Measurements from ENCODE around the gene KIAA1586. TPM values are rescaled to one million over a fixed set of nuclear protein-coding genes. Genes with fewer than 3 reads are reported as not detected.
"Not testable (repeated sequence)": the region's sequence is repeated elsewhere in the genome, so short reads cannot be mapped to it uniquely, and the experiment has no call there.

KIAA1586 gene
- 6.0 and 7.4 TPM in 2 replicates for total RNA-seq (2014; rRNA removed)
- Bru-seq, nascent RNA, result percentile 81 among the genes with signal in this experiment
- percentile 76 among the genes with signal in this experiment for BruChase-seq, experiment 1, labeled RNA remaining after a 6-hour chase
- percentile 85 among the genes with signal in this experiment for BruChase-seq, experiment 2, labeled RNA remaining after a 2-hour chase
- long read RNA-seq, transcript KIAA1586-201 (4 exons, 2,933 nt), result major isoform, 17 of 26 reads
- long read RNA-seq, partial matches to known transcripts, result 0 of 26 reads
- long read RNA-seq, other reads (novel, unspliced or antisense), result 6 of 26 reads

GRCh38 chr6:57046332-57047256, at the start of gene KIAA1586:
Gene KIAA1586, plus strand, starts transcription at chr6:57046693. Its CDS starts 63 bp downstream, at chr6:57046756.
- H3K9me3 ChIP-seq (ENCODE audit: low read length); H3K27ac ChIP-seq (ENCODE audit: low read length); POLR2A ChIA-PET (ENCODE audit: unreplicated experiment); H3K9me2 ChIP-seq (replicated peaks; ENCODE audit: low read length); H3F3A ChIP-seq (ENCODE audit: low read length, unreplicated experiment); H3K27me3 ChIP-seq (ENCODE audit: low read length); CTCF ChIA-PET; H4K20me1 ChIP-seq (ENCODE audit: low read length): not testable (repeated sequence)
- intact Hi-C loops (cut with micrococcal nuclease), result loop anchor here (5.0 kb wide), 2 partner anchors 41 to 126 kb away; partner anchors contain the start of gene BAG2
- DNase-seq (peak; percentile 93), ATAC-seq (peak; percentile 98)
- Histone ChIP-seq H3K9ac (ENCODE audit: low read length) (peak within 1 kb of the TSS; percentile 69), H3K4me2 (ENCODE audit: low read length) (peak within 1 kb of the TSS; percentile 87), H2AFZ (ENCODE audit: low read length) (peak within 1 kb of the TSS; percentile 92), H3K36me3 (ENCODE audit: low read depth, low read length) (peaks cover 14% of the 10 kb centered on the region), H3K4me1 (ENCODE audit: insufficient read depth, low read length) (peaks cover 20% of the 10 kb centered on the region), H3K4me3 (ENCODE audit: low read length) (peak within 1 kb of the TSS; percentile 72), H3K79me2 (ENCODE audit: low read length) (peaks cover 31% of the 10 kb centered on the region)
- TSS peak; percentile 32 for BruUV-seq (replicated peaks)

- no peaks in the 10 kb centered on the region for H3F3A ChIP-seq (ENCODE audit: low read length, unreplicated experiment)
- no peak overlapping the region for H2AFZ ChIP-seq (ENCODE audit: low read length)
- no peak overlapping the region for H3K9ac ChIP-seq (ENCODE audit: low read length)
- no peaks in the 10 kb centered on the region for H3K36me3 ChIP-seq (ENCODE audit: low read depth, low read length)
- no peak overlapping the region for H3K4me2 ChIP-seq (ENCODE audit: low read length)
- H3K79me2 ChIP-seq (ENCODE audit: low read length), result no peaks in the 10 kb centered on the region
- H3K9me3 ChIP-seq (ENCODE audit: low read length), result no peaks in the 10 kb centered on the region
- CTCF ChIA-PET, result no interaction called here
- DNase-seq, result no peak
- POLR2A ChIA-PET (ENCODE audit: unreplicated experiment), result no interaction called here
- no peak overlapping the region for H3K4me3 ChIP-seq (ENCODE audit: low read length)
- no peak overlapping the region for H3K27ac ChIP-seq (ENCODE audit: low read length)
- intact Hi-C loops (cut with micrococcal nuclease), result no loop called here
- H4K20me1 ChIP-seq (ENCODE audit: low read length), result no peaks in the 10 kb centered on the region
- TF ChIP-seq EZH2 (IDR thresholded peaks at IDR 0.05; ENCODE audit: low read length, unreplicated experiment), result no peak
- TF ChIP-seq EZH2phosphoT487 (IDR thresholded peaks at IDR 0.05; ENCODE audit: borderline replicate concordance, low read length), result no peak
- no peak for TF ChIP-seq CTCF (conservative IDR thresholded peaks at IDR 0.05; ENCODE audit: low read depth, low read length)
- H3K4me1 ChIP-seq (ENCODE audit: insufficient read depth, low read length), result no peaks in the 10 kb centered on the region
- H3K27me3 ChIP-seq (ENCODE audit: low read length), result no peaks in the 10 kb centered on the region
- BruUV-seq (replicated peaks), result no TSS peak
- no peak for ATAC-seq
- H3K9me2 ChIP-seq (replicated peaks; ENCODE audit: low read length), result no peaks in the 10 kb centered on the region
Observed at GRCh38 chr6:56999049-56999448, 47.4 kb upstream of the KIAA1586 start.

- POLR2A ChIA-PET (ENCODE audit: unreplicated experiment); H2AFZ ChIP-seq (ENCODE audit: low read length); H3K9me2 ChIP-seq (replicated peaks; ENCODE audit: low read length); H3K4me2 ChIP-seq (ENCODE audit: low read length); H3K4me3 ChIP-seq (ENCODE audit: low read length); BruUV-seq (replicated peaks); H3K27ac ChIP-seq (ENCODE audit: low read length); H3K36me3 ChIP-seq (ENCODE audit: low read depth, low read length); H3K79me2 ChIP-seq (ENCODE audit: low read length); H3F3A ChIP-seq (ENCODE audit: low read length, unreplicated experiment); H3K4me1 ChIP-seq (ENCODE audit: insufficient read depth, low read length); H3K9ac ChIP-seq (ENCODE audit: low read length); CTCF ChIA-PET; H4K20me1 ChIP-seq (ENCODE audit: low read length); ATAC-seq; intact Hi-C loops (cut with micrococcal nuclease); DNase-seq; H3K27me3 ChIP-seq (ENCODE audit: low read length); H3K9me3 ChIP-seq (ENCODE audit: low read length): not testable (repeated sequence)
Observed at GRCh38 chr6:56999748-57000147, 46.7 kb upstream of the KIAA1586 start.
